Hematopoietic multipotent progenitor cell treated with erythropoietin and hydrocortisone succinate and interleukin-3 and kit ligand, for 17 days (in vitro differentiated cells): ENCODE results near the gene DAG1.
"Not testable (repeated sequence)": the region's sequence is repeated elsewhere in the genome, so short reads cannot be mapped to it uniquely, and the experiment has no call there.

Experiments used
- DNase-seq: peaks from one replicate; pipeline ENCODE4 v3.0.0-alpha.2; 2015; ENCODE audit warnings: low spot score

Gene DAG1

DNA sequence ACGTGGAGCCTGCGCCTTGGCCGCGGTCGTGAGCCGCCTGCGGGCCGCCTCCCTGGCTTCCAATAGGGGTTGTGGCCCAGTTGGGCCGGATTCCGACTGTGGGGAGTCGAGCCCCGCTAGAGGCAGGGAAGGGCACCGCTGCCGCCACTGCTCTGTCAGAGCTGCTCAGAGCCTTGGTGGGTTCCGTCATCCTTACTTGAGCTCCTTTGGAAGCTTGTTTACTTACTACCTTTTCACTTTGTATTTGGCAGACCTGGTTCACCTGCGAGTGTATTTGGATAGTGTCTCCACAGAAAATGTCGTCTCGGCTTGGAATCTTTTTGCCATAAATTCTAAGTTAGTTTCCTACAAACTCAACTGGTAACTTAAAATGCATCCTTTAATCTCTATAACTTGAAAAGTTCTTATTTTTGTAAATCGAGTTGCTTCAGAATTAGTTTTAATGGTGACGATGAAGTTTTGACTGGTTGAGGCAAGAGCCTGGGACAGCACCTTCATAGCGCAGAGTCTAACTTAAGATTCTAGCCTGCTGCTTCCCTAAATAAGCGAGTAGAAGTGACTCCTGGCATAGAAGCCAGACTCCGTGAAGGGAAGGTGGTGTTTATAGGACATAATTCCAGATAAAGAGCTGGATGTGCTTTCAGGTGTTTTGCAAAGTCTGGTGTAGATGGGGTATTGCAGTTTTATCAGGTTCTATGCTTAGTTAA is 800 bp downstream of the DAG1 start:
- peak; percentile 48 for DNase-seq

DNA sequence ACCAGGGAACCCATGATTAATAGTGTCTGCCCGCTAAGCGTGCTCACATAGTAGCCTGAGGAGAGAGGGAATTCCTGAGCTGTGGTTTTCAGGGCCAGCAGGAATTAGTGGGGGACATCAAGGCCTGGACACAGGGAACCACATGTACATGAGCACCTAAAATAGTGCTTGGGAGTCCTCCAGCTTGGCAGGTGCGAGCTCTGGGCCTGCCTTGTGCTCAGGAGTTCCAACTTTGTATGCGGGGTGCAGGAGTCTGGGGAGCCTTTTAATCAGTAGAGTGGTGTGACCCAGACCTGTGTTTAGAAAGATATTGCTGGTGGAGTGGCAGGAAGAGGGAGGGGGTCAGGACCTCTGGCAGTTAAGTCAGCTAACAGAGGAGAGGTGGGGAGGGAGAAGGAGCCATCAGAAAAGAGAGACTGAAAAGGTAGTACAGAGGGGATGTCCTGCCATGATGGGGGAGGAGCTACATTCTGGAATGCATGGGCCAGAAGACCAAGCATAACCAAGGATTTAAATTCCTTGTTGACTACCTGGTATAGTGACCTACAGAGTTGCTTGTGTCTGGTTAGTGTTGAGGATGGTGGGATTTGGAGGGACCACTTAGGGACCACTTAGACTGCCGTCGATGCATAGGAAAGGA is 1.9 kb downstream of the DAG1 start:
- peak; percentile 40 for DNase-seq

DNA sequence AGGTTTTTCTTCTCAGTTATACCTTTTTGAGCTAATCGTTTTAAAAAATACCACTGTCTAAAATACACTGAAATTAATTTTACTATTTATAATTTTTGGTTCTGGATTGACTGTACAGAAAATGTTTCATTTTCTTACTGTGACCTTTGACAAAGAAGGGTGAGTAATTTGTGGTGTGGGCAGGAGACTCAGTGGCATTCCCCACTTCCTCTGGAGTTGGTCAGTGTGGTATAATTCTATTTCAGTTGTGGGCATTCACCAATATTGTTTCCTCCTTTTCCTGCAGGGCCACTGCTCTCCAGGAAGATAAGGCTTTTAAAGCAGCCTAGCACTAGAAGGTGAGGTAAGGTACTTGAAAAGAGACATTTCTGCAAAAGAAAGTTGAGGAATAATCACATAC is 6.5 kb downstream of the DAG1 start:
- no peak for DNase-seq

DNA sequence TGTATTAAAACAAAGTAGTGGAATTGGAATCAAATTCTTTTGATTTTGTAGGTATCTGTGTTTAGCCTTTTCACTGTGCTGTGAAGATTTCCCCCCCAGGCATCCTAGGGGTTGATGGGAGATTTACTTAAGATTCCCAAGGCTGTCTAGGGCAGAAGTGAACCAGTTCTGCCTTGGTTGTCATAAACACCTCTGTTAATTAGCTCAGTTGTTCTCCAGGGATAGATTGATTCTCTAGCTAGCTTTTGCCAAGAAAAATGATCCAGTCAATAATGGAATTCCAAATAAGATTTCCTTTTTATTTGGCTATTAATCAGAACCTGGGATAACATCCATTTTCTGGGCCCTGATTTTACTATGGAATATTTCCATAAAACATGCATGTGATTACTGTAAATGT is 12.7 kb downstream of the DAG1 start:
- no peak for DNase-seq

DNA sequence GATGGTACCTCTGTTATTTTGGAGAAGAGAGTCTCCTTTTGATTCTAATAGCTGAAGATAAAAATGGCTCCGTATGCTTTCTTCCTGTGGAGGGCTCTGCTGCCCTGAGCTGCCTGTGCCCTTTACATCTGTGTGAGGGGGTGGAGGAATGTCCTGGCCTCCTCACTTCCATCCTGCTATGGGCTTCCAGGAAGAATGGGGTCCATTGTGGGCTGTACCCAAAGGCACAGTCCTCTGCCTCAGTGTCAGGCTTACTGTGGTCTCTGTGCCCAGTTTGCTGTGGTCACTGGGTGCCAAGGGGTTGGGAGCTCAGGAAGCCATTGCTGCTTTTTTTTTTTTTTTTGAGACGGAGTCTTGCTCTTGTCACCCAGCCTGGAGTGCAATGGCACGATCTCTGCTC is 14.4 kb downstream of the DAG1 start:
- DNase-seq: no peak

DNA sequence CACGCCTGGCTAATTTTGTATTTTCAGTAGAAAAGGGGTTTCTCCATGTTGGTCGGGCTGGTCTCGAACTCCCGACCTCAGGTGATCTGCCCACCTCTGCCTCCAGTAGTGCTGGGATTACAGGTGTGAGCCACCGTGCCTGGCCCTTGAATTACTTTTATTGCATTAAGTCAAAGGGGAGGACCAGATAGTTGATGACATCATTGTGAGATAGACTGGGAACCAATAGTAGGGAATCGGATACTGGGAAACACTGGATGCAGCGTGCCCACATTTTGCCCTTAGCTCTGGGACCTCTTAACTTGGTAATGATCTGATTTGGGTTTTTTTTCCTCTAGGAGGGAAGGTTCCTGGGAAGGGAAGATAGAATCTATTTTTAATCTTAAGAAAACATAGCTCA is 19.2 kb downstream of the DAG1 start:
- no peak for DNase-seq

DNA sequence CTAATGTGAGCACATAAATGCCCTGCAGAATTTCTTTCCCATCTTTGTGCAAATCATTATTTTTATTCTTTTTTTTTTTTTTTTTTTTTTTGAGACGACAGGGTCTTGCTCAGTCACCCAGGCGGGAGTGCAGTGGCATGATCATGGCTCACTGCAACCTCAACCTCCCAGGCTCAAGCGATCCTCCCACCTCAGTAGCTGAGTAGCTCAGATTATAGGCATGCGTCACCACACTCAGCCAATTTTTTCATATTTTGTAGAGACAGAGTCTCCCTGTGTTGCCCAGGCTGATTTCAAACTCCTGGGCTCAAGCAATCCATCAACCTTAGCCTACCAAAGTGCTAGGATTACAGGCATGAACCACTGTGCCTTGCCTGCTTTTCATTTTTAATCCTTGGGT is 22.9 kb downstream of the DAG1 start:
- DNase-seq: no peak

DNA sequence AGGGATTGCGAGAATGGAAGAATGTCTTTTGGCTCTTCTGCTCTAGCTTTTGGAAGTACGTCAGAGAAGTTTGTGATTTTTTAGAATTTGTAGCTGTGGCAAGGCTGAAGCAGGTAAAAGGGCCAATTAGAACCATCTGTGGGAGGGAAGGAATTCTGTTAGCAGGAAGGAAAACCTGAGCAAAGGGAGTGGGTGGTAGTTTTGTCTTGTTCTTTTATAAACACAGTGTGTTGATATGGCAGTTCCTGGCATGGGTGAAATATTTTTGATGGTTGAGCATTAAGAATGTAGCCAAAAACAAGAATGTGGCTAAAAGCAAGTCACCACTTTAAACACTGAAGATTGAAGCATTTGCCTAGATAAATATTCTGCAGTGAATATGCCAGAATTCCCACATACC is 23.8 kb downstream of the DAG1 start:
- DNase-seq: no peak

DNA sequence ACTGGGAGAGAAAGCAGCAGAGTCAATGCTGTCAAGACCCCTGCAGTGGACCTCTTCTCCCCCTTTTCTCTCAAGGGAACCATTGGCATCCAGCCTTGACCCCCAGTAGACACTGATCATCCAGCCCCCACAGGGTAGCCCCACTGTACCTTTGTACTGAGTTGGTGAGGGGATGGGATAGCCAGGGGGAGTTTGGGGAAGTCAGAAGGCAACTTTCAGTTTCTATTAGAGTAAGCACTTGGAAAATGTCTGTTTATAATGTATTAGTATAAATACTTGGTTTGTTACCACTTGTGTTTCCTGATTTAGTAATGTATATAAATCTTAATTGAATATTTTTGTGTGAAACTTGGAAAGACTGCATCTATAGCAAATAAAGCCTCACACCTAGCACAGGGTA is 25.0 kb downstream of the DAG1 start:
- DNase-seq: no peak

DNA sequence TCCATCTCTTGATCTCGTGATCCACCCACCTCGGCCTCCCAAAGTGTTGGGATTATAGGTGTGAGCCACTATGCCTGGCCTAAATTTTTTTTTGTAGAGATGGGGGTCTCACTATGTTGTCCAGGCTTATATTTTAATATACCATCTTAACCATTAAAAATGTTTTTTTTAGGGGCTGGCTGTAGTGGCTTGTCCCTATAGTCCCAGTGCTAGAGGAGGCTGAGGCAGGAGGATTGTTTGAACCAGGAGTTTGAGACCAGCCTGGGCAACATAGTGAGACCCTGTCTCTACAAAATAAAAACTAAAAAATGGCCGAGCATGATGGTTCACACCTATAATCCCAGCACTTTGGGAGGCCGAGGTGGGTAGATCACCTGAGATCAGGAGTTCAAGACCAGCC is 26.8 kb downstream of the DAG1 start:
- not testable (repeated sequence) for DNase-seq

DNA sequence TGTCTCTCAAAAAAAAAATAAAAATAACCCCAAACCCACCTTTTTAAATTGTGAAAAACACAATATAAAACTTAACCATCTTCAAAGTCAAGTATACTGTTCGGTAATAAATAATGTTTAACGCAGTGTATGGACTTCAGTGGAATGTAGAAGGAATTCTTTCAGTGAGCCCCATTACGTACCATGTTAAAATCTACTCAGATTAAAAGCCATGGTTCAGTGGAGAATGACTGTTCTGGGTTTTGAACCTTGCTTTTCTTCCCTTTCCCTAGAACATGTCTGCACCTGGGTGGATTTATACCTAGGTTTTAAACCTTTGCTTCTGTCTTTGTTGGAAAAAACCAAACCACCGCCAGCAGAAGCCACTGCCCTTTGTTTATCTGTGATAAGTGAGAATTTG is 27.5 kb downstream of the DAG1 start:
- DNase-seq: no peak

DNA sequence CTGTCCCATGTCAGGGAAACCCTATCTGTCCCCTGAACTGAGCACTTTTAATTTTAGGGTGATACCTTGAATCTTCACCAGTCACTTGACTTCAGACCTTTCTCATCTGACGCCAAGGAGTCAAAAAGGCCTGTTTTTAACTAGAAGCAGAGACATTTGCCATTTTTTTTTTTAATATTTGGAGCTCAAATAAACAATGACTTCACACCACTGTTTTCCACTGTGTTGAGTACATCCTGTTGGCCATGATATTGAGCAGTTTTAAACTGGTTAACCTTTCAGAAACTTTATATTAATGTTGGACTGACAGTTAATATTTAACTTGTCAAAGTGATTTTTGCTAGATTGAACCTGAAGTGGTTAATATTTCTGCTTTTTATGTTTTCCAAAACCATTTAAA is 28.2 kb downstream of the DAG1 start:
- DNase-seq: peak; percentile 31

DNA sequence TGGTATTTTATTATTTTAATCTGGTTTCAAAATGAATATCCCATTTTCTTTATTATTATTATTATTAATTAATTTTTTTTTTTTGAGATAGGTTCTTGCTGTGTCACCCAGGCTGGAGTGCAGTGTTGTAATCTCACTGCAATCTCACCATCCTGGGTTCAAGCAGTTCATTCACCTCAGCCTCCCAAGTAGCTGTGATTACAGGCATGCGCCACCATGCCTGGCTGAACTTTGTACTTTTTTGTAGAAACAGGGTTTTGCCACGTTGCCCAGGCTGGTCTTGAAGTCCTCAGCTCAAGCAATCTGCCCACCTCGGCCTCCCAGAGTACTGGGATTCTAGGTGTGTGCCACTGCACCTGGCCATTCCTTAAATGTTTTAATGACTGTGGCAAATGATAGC is 28.6 kb downstream of the DAG1 start:
- peak; percentile 69 for DNase-seq

DNA sequence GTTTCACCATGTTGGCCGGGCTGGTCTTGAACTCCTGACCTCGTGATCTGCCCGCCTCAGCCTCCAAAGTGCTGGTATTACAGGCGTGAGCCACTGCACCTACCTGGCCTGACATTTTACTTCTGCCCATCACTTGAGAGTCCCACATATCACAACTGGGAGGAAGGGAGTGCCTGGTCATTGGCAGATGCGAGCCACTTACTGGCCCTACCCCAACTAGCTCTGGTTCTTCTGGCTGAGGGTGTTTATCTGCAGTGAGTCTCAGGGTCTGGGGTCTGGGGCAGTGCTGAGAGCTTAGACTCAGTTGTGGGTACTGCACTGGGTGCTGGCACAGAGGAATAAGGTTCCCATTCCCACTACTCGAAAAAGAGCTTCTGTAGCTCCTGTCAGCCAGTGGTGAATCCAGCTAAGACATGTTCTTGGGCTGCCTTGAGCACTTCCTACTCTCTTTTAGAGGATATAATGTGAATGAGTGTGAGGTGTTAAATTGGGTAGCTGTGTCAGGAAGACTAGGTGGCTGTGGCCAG is 30.2 kb downstream of the DAG1 start:
- DNase-seq: peak; percentile 76

DNA sequence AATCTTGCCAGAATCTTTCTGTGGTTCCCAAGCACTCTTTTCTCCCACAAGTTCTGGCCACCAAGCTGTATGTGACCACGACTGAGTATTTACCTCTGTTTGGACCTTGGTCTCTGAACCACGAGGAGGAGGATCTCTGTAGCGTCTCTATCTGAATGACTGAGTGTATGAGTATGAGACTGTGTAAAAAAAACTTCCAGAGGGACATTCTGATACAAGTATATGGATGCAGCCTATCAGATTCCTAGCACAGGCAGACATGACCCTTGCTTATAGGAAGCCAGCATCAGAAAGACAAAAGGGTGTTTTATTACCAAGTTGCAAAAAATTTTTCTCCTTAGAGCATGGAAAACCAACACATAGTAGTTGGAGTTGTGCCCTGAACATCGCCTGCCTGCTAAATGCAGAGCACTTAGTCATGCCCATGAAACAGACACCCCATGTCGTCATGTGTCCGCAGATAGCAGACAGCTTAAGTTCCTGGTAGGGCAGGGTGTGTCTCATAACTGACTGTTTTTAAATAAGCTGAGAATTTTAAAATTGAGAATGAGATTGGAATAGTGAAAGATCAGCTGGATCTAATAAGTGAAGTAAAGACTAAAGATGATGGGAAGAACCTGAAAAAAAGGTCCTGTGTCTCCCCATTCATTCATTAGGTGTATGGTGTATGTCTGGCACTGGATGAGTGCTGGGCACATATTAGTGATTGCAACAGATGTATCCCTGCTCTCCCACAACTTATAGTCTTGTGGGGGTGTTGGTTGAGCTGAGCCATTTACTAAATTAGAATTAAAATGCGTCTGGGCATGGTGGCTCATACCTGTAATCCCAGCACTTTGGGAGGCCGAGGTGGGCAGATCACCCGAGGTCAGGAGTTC is 30.9 kb downstream of the DAG1 start:
- peak; percentile 93 for DNase-seq

DNA sequence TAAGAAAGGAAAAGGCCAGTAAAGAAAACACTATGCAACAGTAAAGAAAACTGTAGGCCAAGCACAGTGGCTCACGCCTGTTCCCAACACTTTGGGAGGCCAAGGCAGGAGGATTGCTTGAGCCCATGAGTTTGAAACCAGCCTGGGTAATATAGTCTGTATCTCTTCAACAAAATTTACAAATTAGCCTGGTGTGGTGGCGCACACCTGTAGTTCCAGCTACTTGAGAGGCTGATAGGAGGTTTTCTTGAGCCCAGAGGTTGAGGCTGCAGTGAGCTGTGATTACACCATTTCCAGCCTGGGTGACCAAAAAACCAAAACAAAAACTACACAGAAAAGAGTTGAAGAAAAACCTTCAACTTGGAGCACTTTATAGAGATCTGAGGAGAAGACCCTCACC is 31.8 kb downstream of the DAG1 start:
- DNase-seq: no peak

DNA sequence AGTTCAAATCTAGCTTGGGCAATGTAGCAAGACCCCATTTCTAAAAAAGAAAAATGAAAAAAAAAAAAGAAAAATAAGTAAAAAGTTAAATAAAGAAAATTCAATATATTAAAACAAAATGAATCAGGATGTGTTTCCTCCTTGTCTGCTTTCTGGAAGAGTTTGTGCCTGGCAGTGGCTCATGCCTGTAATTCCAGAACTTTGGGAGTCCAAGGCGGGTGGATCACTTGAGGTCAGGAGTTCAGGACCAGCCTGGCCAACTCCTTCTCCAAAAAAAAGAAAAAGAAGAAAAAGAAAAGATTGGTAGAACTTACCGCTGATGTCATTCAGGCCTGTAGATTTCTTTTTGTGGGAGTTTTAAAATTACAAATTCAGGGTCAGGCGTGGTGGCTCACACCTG is 36.8 kb downstream of the DAG1 start:
- no peak for DNase-seq

DNA sequence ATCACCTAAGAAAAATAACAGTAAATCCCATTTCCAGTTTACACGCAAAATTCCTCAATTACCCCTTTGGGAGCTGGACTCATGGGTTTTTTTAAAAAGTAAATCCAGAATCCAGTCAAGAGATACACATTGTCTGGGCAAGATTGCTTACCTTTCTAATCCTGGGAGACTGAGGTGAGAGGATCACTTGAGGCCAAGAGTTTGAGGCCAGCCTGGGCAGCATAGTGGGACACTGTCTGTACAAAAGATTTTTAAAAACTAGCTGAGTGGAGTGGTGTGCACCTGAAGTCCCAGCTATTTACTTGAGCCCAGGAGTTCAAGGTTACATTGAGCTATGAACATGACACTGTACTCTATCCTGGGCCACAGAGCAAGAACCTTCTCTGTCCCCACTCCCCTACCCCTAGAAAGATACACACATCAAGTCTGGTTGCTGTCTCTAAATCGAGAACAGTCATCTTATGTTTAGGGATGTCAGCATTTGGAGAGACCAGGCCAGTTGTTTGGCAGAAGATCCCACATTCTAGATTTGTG is 39.0 kb downstream of the DAG1 start:
- no peak for DNase-seq

DNA sequence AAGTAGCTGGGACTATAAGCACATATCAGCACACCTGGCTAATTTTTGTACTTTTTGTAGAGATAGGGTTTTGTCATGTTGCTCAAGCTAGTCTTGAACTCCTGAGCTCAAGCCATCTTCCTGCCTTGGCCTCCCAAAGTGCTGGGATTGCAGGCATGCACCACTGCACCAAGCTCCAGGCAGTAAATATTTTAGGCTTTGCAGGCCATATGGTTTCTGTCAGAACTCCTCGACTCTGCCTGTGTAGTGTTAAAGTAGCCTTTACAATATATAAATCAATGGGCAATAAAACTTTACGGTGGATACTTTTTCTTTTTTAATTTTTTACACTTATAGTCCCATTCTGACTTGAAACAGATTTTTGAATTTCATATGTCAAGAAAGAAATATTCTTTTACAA is 41.6 kb downstream of the DAG1 start:
- DNase-seq: no peak

DNA sequence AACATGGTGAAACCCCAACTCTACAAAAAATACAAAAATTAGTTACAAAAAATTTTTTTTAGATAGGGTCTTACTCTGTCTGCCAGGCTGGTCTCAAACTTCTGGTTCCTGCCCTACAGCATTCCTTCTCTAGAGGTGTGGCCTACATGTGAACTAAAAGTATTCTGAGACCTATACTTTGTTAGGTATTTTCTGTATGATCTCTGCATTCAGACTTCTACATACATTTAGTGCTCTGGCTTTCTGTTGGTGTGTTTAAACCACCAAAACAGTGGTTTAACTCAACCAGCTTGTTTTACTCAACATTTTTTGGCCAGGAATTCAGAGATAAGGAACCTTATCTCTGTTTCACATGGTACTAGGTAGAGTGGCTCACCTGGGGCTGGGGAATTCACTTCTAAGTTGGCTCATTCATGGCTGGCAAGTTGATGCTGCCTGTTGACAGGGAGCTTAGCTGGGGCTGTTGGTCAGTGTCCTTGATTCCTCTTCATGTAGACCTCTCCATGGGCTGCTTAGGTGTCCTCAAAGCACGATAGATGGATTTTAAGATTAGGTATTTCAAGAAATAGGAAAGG is 42.8 kb downstream of the DAG1 start:
- no peak for DNase-seq

DNA sequence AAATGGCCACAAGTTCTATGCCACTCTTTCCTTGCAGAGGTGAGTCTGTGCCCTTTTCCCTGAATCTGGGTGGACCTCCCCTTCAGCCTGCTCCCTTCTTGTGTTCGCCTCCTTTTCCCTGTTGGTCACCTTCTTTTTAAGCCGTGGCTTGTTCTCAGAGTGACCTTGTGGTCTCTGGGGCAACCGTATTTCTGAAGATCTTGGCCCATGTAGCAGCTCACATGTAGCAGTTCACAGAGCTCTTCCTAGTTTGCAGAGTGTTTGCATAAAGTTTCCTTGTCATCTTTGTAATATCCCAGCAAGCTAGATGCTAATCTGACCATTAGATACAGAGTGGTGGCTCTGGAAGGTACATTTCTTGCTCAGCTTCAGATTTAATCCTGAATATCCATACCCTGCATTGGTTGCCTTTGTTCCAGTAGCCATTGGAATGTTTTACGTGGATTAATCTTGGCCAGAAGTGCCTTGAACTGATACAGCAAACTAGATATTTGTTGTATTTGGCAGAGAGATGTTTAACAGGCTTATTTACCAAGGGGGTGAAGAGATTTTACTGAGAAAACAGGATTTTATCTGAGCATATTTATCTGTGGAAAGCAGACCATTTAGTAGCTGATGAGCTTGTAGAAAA is 43.5 kb downstream of the DAG1 start:
- no peak for DNase-seq

DNA sequence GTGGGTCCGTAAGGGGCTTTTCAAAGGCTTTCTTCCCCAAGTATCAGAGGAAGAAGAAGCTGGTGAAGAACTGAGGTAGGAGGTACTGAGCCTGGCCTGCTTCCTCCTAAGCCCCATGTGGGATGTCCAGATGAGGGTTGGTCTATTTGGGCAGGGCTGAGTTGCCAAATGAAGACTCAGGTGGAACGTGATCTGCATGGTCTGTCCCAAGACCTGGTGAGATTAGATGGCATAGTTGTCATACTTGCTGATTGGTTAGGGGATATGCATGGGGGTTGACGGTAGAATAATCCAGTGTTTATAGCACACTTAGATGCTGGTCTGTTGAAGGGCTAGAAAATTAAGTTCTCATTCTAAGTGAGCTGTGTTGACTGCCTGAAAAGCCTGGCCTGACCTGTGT is 47.9 kb downstream of the DAG1 start:
- DNase-seq: no peak
